Gastrocnemius medialis (tissue), 4 donors: ENCODE measurements around the gene BEAN1. TPM values are rescaled to one million over a fixed set of nuclear protein-coding genes. Genes with fewer than 3 reads are reported as not detected.

Experiments used
- ATAC-seq, 2 donors: fragments of 150-250 bp; one replicate each; pipeline ENCODE4 v1.9.1; 2016
- DNase-seq, 2 donors: peaks; one replicate each; pipeline ENCODE4 v3.0.0-alpha.2; 2019
- H3K27ac ChIP-seq, 4 donors: fragments of 200-600 bp; sonication (generic); 1 replicate in 1 of 4; 2 replicates in 3 of 4; pipeline ENCODE4 v1.5.1; 2016 to 2018; ENCODE audit warnings: mild to moderate bottlenecking in 2 of 4, moderate library complexity in 1 of 4
- H3K27me3 ChIP-seq, 3 donors: fragments of 200-600 bp; sonication (generic) in 2 of 3; 1 replicate in 1 of 3; 2 replicates in 2 of 3; pipeline versions ENCODE4 v1.5.1 to v1.6.0; 2016 to 2019; ENCODE audit warnings: mild to moderate bottlenecking in 1 of 3, moderate library complexity in 1 of 3
- H3K36me3 ChIP-seq, 2 donors: fragments of 200-600 bp; sonication (generic) in 1 of 2; one replicate each; pipeline ENCODE4 v1.5.1; 2017 to 2018
- H3K4me1 ChIP-seq, 2 donors: fragments of 200-600 bp; sonication (generic) in 1 of 2; one replicate each; pipeline ENCODE4 v1.5.1; 2016 to 2017; ENCODE audit warnings: mild to moderate bottlenecking in 2 of 2
- H3K4me3 ChIP-seq, 4 donors: fragments of 200-600 bp; sonication (generic) in 3 of 4; 1 replicate in 1 of 4; 2 replicates in 3 of 4; pipeline ENCODE4 v1.5.1; 2016 to 2019; ENCODE audit warnings: mild to moderate bottlenecking in 2 of 4
- H3K9me3 ChIP-seq, 3 donors: fragments of 200-600 bp; sonication (generic) in 2 of 3; 1 replicate in 1 of 3; 2 replicates in 2 of 3; pipeline ENCODE4 v1.5.1; 2016 to 2019
- POLR2A ChIP-seq, 2 donors: fragments of 450-650 bp; IDR thresholded peaks; one replicate each; pipeline ENCODE4 v1.6.1; 2017; ENCODE audit warnings: antibody characterized with exemption in 2 of 2, mild to moderate bottlenecking in 2 of 2, moderate library complexity in 2 of 2
- in situ Hi-C, 4 donors: fragments of 200-750 bp; cut with MboI; loops; one replicate each; pipeline versions ENCODE4 v1.15.0 to v1.8.0; 2017; ENCODE audit warnings: low sequenced_read_pairs in 4 of 4
- intact Hi-C: fragments of 100-400 bp; cut with DNase I; formaldehyde crosslinking; loops from one replicate; pipeline ENCODE4 v1.15.1; 2023; ENCODE audit warnings: low total_unique reads
- total RNA-seq, 4 donors: library from RNA; depleted of rRNA; stranded (reverse); fragments of >200 nt; gene quantifications; one replicate each; pipeline versions ENCODE4 v1.1.0 to v1.2.3, GENCODE V29; 2016
- TF ChIP-seq, protein P1 (sequence below), 5 experiments: fragments of 450-650 bp in 3 of 5; fragments of 200-600 bp in 2 of 5; sonication (generic) in 2 of 5; IDR thresholded peaks in 4 of 5; conservative IDR thresholded peaks in 1 of 5; 1 replicate in 4 of 5; 2 replicates in 1 of 5; pipeline ENCODE4 v1.5.1; 2016 to 2019; ENCODE audit warnings: antibody characterized with exemption in 5 of 5, mild to moderate bottlenecking in 3 of 5, moderate library complexity in 3 of 5

BEAN1 gene
- total RNA-seq, 4 donors from 2014 or later: not detected

DNA sequence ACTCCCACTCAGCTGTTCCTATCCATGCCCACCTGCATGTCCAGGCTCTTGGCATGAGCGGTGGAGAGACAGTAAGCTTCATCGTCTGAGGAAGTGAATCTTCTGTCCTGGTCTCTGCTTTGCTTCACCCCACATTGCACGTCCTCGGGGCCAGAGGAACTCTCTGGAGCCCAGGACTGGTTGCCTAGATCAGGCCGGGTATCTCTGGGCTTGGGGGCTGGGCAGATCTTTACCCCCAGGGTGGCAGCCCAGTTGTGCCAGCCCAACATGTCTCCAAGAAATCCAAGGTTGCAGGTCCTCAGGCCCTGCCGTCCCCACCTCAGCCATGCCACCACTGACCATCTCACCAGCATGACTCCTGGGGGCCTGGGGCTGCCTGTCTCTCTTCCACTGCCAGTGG lies 58.3 kb downstream of the BEAN1 start:
- Histone ChIP-seq H3K36me3 (no peaks in the 10 kb centered on the region), H3K9me3 (no peaks in the 10 kb centered on the region), H3K4me1 (no peaks in the 10 kb centered on the region), H3K4me3 (no peak overlapping the region), H3K27me3 (no peaks in the 10 kb centered on the region), H3K27ac (no peak overlapping the region)
- intact Hi-C loops (loop anchor here (10.0 kb wide), 1 partner anchor 389 kb away; no protein-coding TSS in a partner anchor), in situ Hi-C loops (no loop called here)
- no peak for TF ChIP-seq POLR2A (IDR thresholded peaks at IDR 0.05)
- TF ChIP-seq, protein P1, sequence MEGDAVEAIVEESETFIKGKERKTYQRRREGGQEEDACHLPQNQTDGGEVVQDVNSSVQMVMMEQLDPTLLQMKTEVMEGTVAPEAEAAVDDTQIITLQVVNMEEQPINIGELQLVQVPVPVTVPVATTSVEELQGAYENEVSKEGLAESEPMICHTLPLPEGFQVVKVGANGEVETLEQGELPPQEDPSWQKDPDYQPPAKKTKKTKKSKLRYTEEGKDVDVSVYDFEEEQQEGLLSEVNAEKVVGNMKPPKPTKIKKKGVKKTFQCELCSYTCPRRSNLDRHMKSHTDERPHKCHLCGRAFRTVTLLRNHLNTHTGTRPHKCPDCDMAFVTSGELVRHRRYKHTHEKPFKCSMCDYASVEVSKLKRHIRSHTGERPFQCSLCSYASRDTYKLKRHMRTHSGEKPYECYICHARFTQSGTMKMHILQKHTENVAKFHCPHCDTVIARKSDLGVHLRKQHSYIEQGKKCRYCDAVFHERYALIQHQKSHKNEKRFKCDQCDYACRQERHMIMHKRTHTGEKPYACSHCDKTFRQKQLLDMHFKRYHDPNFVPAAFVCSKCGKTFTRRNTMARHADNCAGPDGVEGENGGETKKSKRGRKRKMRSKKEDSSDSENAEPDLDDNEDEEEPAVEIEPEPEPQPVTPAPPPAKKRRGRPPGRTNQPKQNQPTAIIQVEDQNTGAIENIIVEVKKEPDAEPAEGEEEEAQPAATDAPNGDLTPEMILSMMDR (IDR thresholded peaks at IDR 0.05 in 4 of 5, conservative IDR thresholded peaks at IDR 0.05 in 1 of 5): no peak
- DNase-seq: peak in 1 of 2 donors; percentile 9
- ATAC-seq: no peak

DNA sequence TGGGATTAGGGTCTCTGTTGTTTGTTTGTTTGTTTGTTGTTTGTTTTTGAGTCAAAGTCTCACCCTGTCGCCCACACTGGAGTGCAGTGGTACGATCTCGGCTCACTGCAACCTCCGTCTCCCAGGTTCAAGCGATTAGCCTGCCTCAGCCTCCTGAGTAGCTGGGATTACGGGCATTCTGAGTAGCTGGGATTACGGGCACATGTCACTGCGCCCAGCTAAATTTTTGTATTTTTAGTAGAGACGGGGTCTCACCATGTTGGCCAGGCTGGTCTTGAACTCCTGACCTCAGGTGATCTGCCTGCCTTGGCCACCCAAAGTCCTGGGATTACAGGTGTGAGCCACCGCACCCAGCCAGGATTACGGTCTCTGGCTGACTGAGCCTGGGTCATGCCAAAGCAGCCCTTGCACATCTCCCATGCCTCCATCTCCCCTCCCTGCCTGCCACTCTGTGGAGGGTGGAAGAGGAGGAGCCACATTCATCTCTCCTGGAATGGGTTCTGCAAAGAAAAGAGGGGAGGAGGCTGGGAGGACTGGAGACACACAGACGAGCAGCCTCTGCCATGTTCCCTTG lies 59.2 kb downstream of the BEAN1 start:
- no peak for DNase-seq
- H3K9me3 ChIP-seq: no peaks in the 10 kb centered on the region
- intact Hi-C loops (loop anchor here (10.0 kb wide), 1 partner anchor 389 kb away; no protein-coding TSS in a partner anchor), in situ Hi-C loops (no loop called here)
- no peak overlapping the region for H3K4me3 ChIP-seq
- no peaks in the 10 kb centered on the region for H3K27me3 ChIP-seq
- no peaks in the 10 kb centered on the region for H3K4me1 ChIP-seq
- H3K27ac ChIP-seq: no peak overlapping the region
- ATAC-seq: no peak
- no peak for TF ChIP-seq POLR2A (IDR thresholded peaks at IDR 0.05)
- TF ChIP-seq, protein P1 (IDR thresholded peaks at IDR 0.05 in 4 of 5, conservative IDR thresholded peaks at IDR 0.05 in 1 of 5): no peak
- no peaks in the 10 kb centered on the region for H3K36me3 ChIP-seq

DNA sequence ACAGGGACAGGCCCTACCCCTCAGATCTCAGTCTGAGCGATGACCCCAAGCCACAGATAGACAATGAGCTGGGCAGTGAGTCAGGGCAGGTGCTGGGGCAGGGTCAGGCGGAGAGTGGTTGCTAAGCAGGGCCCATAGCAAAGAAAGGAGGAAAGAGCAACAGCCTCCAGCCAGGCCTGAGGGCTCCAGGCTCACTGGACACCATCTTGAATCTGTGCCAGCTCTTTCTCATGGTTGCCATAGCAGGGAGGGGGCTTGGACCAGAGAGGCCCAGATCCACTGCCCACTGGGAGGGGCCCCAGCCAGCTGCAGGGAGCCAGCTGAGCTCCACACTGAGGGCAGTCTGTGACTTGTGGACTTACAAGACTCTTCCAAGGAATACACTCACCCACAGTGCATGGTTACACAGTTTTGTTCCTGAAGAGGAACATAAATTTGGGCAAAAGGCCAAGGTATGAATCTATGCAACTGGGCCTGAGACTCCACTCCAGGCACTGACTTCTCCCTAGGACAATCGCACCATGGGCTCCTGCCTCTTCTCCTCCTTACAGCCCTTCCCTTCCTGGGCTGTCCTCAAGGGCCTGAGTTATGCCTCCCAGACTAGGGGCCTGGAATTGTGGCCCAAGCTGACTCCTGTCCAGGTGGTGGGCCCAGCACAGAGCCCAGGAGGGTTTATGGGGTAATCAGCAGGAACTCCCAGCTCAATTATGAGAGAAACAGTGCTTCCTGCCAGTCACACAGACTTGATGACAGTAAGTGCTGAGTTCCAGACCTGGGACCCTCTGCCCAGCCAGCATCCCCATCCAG lies 59.9 kb downstream of the BEAN1 start:
- in situ Hi-C loops: no loop called here
- no peaks in the 10 kb centered on the region for H3K27me3 ChIP-seq
- TF ChIP-seq, protein P1 (IDR thresholded peaks at IDR 0.05 in 4 of 5, conservative IDR thresholded peaks at IDR 0.05 in 1 of 5): no peak
- no peak for TF ChIP-seq POLR2A (IDR thresholded peaks at IDR 0.05)
- H3K4me1 ChIP-seq: no peaks in the 10 kb centered on the region
- no peaks in the 10 kb centered on the region for H3K36me3 ChIP-seq
- H3K9me3 ChIP-seq: no peaks in the 10 kb centered on the region
- no peak overlapping the region for H3K27ac ChIP-seq
- ATAC-seq (peak; percentile 20 to 49), DNase-seq (peak in 1 of 2 donors; percentile 28)
- no peak overlapping the region for H3K4me3 ChIP-seq
- intact Hi-C loops: loop anchor here (10.0 kb wide), 1 partner anchor 388 kb away; no protein-coding TSS in a partner anchor

DNA sequence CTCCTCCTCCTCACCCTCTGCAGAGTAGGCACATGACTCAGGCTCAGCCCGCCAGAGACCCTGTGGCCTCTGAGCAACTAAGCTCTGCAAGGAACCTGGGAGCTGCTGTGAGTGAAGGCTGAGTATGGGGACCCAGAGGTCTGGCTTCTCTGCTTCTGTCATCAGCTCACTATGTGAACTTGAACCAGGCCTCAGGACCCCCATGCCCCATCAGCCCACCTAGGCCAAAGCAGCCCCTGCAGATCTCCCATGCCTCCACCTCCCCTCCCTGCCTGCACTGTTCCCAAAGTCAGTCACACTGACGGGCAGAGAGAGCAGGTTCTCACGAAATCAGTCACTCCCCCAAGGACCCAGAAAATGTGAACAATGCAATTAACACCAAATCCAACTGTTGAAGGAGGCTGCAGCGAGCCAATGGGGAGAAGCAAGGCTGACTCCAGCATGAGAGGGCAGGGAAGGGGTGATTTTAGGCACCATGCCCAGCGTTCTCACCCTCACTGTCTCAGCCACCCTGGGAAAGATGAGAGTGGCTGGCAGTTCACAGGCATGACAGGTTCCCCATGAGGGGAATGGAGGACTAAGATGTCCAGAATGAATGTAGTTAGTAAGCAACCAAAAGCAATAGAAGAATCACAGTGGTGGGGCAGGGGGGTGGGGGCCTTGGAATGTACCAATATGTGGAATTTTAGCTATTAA lies 60.6 kb downstream of the BEAN1 start:
- no peak for ATAC-seq
- in situ Hi-C loops: no loop called here
- DNase-seq: peak in 1 of 2 donors; percentile 9

More for the DNA sequence above, 60.6 kb downstream of the BEAN1 start:
- H3K4me1 ChIP-seq: no peaks in the 10 kb centered on the region
- no peaks in the 10 kb centered on the region for H3K9me3 ChIP-seq
- TF ChIP-seq, protein P1 (IDR thresholded peaks at IDR 0.05 in 4 of 5, conservative IDR thresholded peaks at IDR 0.05 in 1 of 5): no peak
- no peak for TF ChIP-seq POLR2A (IDR thresholded peaks at IDR 0.05)
- intact Hi-C loops: loop anchor here (10.0 kb wide), 1 partner anchor 387 kb away; no protein-coding TSS in a partner anchor
- no peaks in the 10 kb centered on the region for H3K36me3 ChIP-seq
- no peaks in the 10 kb centered on the region for H3K27me3 ChIP-seq
- no peak overlapping the region for H3K27ac ChIP-seq
- no peak overlapping the region for H3K4me3 ChIP-seq
